Astrocyte (in vitro differentiated cells and primary cell): Measurements from ENCODE around the gene RNF26. TPM values are rescaled to one million over a fixed set of nuclear protein-coding genes. Genes with fewer than 3 reads are reported as not detected.
A peak's percentile ranks its signal among the peaks of the same experiment; 100 is the strongest.

ENCODE experiments used
- DNase-seq: peaks from one replicate; pipeline ENCODE4 v3.0.0-alpha.2; 2010; ENCODE audit warnings: low read depth
- FAIRE-seq: peaks from 2 replicates; lab custom pipeline; 2011; peaks lifted over from hg19 to GRCh38; lab: Jason Lieb, UNC
- H2AFZ ChIP-seq: 2 replicates; pipeline ENCODE4 v1.6.0; 2012; ENCODE audit warnings: low read depth, low read length, inconsistent platforms
- H3K27ac ChIP-seq: 2 replicates; pipeline ENCODE4 v1.5.1; 2011; ENCODE audit warnings: low read depth, low read length, inconsistent platforms
- H3K27me3 ChIP-seq: 2 replicates; pipeline ENCODE4 v1.6.0; 2011; ENCODE audit warnings: low read length, inconsistent platforms; ENCODE audit not compliant: insufficient read depth
- H3K36me3 ChIP-seq: 2 replicates; pipeline ENCODE4 v1.5.1; 2011; ENCODE audit warnings: low read length, inconsistent platforms; ENCODE audit not compliant: insufficient read depth
- H3K4me1 ChIP-seq: 2 replicates; pipeline ENCODE4 v1.5.1; 2011; ENCODE audit warnings: low read length, inconsistent platforms; ENCODE audit not compliant: insufficient read depth
- H3K4me2 ChIP-seq: 2 replicates; pipeline ENCODE4 v1.6.0; 2012; ENCODE audit warnings: low read length, inconsistent platforms
- H3K4me3 ChIP-seq: 2 replicates; pipeline ENCODE4 v1.5.1; 2011; ENCODE audit warnings: low read depth, mild to moderate bottlenecking, low read length, inconsistent platforms; ENCODE audit not compliant: insufficient read depth
- H3K79me2 ChIP-seq: 2 replicates; pipeline ENCODE4 v1.6.0; 2012; ENCODE audit warnings: mild to moderate bottlenecking, low read length, inconsistent platforms; ENCODE audit not compliant: insufficient read depth
- H3K9ac ChIP-seq: 2 replicates; pipeline ENCODE4 v1.6.0; 2012; ENCODE audit warnings: mild to moderate bottlenecking, low read length, inconsistent platforms
- H3K9me3 ChIP-seq: 2 replicates; pipeline ENCODE4 v1.5.1; 2012; ENCODE audit warnings: low read depth, mild to moderate bottlenecking, low read length, inconsistent platforms; ENCODE audit not compliant: insufficient read depth
- H4K20me1 ChIP-seq: 2 replicates; pipeline ENCODE4 v1.6.0; 2012; ENCODE audit warnings: low read length, inconsistent platforms; ENCODE audit not compliant: insufficient read depth
- H3K27ac Mint-ChIP-seq: one replicate; pipeline ENCODE4 v1.8.0; 2021; ENCODE audit warnings: mild to moderate bottlenecking, mixed read lengths; ENCODE audit not compliant: unreplicated experiment
- H3K27me3 Mint-ChIP-seq: one replicate; pipeline ENCODE4 v1.8.0; 2021; ENCODE audit warnings: low read depth, mixed read lengths; ENCODE audit not compliant: unreplicated experiment
- H3K36me3 Mint-ChIP-seq: one replicate; pipeline ENCODE4 v1.8.0; 2021; ENCODE audit warnings: low read depth, mixed read lengths; ENCODE audit not compliant: unreplicated experiment
- H3K4me1 Mint-ChIP-seq: one replicate; pipeline ENCODE4 v1.8.0; 2021; ENCODE audit warnings: low read depth, mixed read lengths; ENCODE audit not compliant: unreplicated experiment
- H3K4me3 Mint-ChIP-seq: one replicate; pipeline ENCODE4 v1.8.0; 2021; ENCODE audit warnings: mild to moderate bottlenecking, moderate library complexity, mixed read lengths; ENCODE audit not compliant: unreplicated experiment
- H3K9me3 Mint-ChIP-seq: one replicate; pipeline ENCODE4 v1.8.0; 2021; ENCODE audit warnings: mild to moderate bottlenecking, mixed read lengths; ENCODE audit not compliant: unreplicated experiment
- EZH2 ChIP-seq: IDR thresholded peaks from 2 replicates; pipeline ENCODE4 v1.6.1; 2012; ENCODE audit warnings: mild to moderate bottlenecking, low read length, inconsistent platforms; ENCODE audit not compliant: insufficient read depth
- total RNA-seq: library from RNA; stranded (reverse); gene quantifications from 2 replicates; pipeline ENCODE4 v1.2.1, GENCODE V29; 2021
- TF ChIP-seq, protein P1 (sequence below): IDR thresholded peaks from 2 replicates; pipeline ENCODE4 v1.5.1; 2011; ENCODE audit warnings: low read depth, mild to moderate bottlenecking, inconsistent platforms, low read length, moderate library complexity; ENCODE audit not compliant: insufficient read depth

Gene RNF26
- total RNA-seq, 1 donor from 2014 or later, result 31.8 TPM

DNA sequence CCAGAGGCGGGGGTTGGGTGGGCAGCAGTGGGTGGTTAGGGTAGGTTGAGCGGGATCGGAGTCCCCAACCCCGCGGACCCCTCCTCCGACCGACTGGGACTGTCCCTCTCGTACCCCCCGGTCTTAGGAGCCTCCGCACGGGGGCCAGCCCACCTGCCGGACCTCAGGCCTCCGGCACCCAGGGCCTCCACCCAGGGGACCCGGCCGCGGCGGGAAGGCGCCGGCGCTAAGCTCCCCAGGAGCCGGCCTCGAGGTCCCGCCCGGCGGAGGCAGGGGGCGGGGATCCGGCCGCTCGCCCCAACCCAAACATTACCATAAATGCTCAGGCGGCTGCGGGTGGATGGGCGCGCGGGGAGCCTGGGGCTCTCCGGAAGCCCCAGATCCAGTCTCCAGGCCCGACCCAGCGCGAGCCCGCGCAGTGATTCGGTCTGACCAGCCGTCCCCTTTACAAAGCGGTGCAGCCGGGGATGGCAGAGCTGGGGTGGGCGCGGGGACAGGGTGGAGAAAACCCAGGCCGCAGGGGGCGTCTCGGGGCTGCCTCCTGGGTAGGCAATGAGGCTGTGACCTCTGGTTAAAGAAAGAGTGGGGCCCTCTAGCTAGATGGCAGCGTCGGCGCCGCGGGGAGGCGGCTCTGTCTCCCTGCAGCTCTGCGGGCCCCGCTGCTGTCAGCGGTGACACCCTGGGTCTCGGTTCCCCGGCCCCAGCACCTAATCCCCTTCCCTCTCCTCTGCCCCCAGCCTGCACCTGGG is 13.4 kb upstream of the RNF26 start:
- peak overlapping the region; percentile 49 for H3K4me3 ChIP-seq
- peaks cover 1% of the 10 kb centered on the region for H4K20me1 ChIP-seq
- H3K9me3 ChIP-seq, result no peaks in the 10 kb centered on the region
- H3K27ac ChIP-seq, result peak overlapping the region; percentile 37
- H3K27me3 ChIP-seq, result no peaks in the 10 kb centered on the region
- FAIRE-seq (no peak), DNase-seq (peak; percentile 48)
- Mint-ChIP-seq H3K4me1 (peaks cover 22% of the 10 kb centered on the region), H3K9me3 (no peaks in the 10 kb centered on the region), H3K4me3 (peak overlapping the region; percentile 63), H3K27ac (peak overlapping the region; percentile 87), H3K27me3 (no peaks in the 10 kb centered on the region), H3K36me3 (no peaks in the 10 kb centered on the region)
- H3K9ac ChIP-seq, result peak overlapping the region; percentile 73
- H3K4me2 ChIP-seq, result peak overlapping the region; percentile 85
- no peaks in the 10 kb centered on the region for H3K36me3 ChIP-seq
- TF ChIP-seq EZH2, result no peak
- TF ChIP-seq, protein P1, sequence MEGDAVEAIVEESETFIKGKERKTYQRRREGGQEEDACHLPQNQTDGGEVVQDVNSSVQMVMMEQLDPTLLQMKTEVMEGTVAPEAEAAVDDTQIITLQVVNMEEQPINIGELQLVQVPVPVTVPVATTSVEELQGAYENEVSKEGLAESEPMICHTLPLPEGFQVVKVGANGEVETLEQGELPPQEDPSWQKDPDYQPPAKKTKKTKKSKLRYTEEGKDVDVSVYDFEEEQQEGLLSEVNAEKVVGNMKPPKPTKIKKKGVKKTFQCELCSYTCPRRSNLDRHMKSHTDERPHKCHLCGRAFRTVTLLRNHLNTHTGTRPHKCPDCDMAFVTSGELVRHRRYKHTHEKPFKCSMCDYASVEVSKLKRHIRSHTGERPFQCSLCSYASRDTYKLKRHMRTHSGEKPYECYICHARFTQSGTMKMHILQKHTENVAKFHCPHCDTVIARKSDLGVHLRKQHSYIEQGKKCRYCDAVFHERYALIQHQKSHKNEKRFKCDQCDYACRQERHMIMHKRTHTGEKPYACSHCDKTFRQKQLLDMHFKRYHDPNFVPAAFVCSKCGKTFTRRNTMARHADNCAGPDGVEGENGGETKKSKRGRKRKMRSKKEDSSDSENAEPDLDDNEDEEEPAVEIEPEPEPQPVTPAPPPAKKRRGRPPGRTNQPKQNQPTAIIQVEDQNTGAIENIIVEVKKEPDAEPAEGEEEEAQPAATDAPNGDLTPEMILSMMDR, result no peak
- peaks cover 46% of the 10 kb centered on the region for H3K4me1 ChIP-seq
- peak overlapping the region; percentile 82 for H2AFZ ChIP-seq
- H3K79me2 ChIP-seq, result peaks cover 9% of the 10 kb centered on the region

DNA sequence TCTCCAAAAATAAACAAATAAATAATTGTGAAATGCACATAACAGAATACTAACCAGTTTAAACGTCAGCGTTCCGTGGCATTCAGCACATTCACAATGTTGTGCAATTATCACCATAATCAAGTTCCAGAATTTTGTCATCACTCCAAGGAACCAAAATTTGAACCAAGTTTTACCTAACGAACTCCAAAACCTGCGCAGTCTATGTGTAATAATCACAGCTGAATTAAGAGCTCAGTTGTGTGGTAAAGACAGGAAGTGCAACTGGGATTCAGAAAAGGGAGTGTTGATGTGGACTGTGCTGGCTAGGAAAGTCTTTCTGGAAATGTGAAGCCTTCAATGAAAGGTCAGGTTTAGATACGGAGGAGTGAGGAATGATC is 12.0 kb upstream of the RNF26 start:
- H3K9ac ChIP-seq, result no peak overlapping the region

More for the DNA sequence above, 12.0 kb upstream of the RNF26 start:
- Mint-ChIP-seq H3K4me1 (peaks cover 22% of the 10 kb centered on the region), H3K36me3 (no peaks in the 10 kb centered on the region), H3K27me3 (no peaks in the 10 kb centered on the region), H3K4me3 (no peak overlapping the region), H3K27ac (no peak overlapping the region), H3K9me3 (no peaks in the 10 kb centered on the region)
- DNase-seq, result no peak
- Histone ChIP-seq H3K27me3 (no peaks in the 10 kb centered on the region), H3K9me3 (no peaks in the 10 kb centered on the region), H3K4me2 (no peak overlapping the region), H4K20me1 (no peaks in the 10 kb centered on the region), H3K36me3 (no peaks in the 10 kb centered on the region), H3K4me3 (no peak overlapping the region), H3K79me2 (no peaks in the 10 kb centered on the region), H3K4me1 (peaks cover 38% of the 10 kb centered on the region), H2AFZ (no peak overlapping the region), H3K27ac (no peak overlapping the region)
- no peak for TF ChIP-seq EZH2
- TF ChIP-seq, protein P1, result peak; percentile 11
- FAIRE-seq, result no peak
